PC-3 (cell line): ENCODE measurements around the gene LATS2.

Experiments used
- EZH2 ChIP-seq: fragments of 300-600 bp; sonication (generic); IDR thresholded peaks from one replicate; pipeline ENCODE4 v1.6.1; 2017; ENCODE audit warnings: antibody characterized with exemption, mild to moderate bottlenecking, low read length; ENCODE audit not compliant: unreplicated experiment
- EZH2phosphoT487 ChIP-seq: fragments of 300-600 bp; sonication (generic); IDR thresholded peaks from 2 replicates; pipeline ENCODE4 v1.6.1; 2018; ENCODE audit warnings: mild to moderate bottlenecking, antibody characterized with exemption, low read length, borderline replicate concordance
- TF ChIP-seq, protein P1 (sequence below): fragments of 300-600 bp; sonication (generic); conservative IDR thresholded peaks from 2 replicates; pipeline ENCODE4 v1.5.1; 2017; ENCODE audit warnings: antibody characterized with exemption, low read depth, mild to moderate bottlenecking, low read length

DNA sequence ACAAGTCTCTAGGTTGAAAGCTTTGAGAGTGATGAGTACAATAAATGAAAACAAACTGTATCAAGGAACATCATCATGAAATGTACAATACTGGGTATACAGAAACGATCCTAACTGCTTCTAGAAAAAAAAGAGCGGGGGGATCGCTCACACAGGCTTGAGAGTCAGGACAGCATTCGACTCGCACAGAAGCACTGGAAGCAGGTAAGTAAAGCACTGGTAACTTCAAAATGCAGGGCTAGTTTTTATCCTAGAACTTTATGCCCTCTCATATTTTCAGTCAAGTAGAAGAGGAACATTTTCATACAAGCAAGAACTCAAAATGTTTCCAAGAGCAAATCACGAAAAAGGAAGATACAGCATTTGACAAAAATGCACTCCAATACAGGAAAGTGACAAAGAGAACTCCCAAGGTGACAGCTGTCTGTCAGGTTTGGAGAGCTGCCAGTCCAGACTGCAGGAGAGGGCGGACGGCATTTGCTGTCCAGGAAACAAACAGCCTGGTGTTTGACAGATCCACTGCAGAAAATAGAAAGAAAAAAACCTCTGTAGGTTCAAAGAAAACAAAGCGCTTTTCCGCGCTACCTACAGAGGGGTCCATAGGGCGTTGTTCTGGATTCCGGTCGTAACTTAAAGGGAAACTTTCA lies 100.6 kb downstream of the LATS2 start:
- TF ChIP-seq, protein P1, sequence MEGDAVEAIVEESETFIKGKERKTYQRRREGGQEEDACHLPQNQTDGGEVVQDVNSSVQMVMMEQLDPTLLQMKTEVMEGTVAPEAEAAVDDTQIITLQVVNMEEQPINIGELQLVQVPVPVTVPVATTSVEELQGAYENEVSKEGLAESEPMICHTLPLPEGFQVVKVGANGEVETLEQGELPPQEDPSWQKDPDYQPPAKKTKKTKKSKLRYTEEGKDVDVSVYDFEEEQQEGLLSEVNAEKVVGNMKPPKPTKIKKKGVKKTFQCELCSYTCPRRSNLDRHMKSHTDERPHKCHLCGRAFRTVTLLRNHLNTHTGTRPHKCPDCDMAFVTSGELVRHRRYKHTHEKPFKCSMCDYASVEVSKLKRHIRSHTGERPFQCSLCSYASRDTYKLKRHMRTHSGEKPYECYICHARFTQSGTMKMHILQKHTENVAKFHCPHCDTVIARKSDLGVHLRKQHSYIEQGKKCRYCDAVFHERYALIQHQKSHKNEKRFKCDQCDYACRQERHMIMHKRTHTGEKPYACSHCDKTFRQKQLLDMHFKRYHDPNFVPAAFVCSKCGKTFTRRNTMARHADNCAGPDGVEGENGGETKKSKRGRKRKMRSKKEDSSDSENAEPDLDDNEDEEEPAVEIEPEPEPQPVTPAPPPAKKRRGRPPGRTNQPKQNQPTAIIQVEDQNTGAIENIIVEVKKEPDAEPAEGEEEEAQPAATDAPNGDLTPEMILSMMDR, result no peak
- TF ChIP-seq EZH2phosphoT487 (no peak), EZH2 (no peak)
